GM18502 (cell line): ENCODE measurements around the gene PSMB9.

Experiments
- ATAC-seq: cut with Tn5 transposase; IDR thresholded peaks from one replicate; pipeline ENCODE4 v1.9.1; 2021; ENCODE audit warnings: mild to moderate bottlenecking; ENCODE audit not compliant: unreplicated experiment, poor library complexity

PSMB9 gene

GRCh38 chr6:32890831-32891230 is 36.8 kb downstream of the PSMB9 start:
- ATAC-seq: no peak

DNA sequence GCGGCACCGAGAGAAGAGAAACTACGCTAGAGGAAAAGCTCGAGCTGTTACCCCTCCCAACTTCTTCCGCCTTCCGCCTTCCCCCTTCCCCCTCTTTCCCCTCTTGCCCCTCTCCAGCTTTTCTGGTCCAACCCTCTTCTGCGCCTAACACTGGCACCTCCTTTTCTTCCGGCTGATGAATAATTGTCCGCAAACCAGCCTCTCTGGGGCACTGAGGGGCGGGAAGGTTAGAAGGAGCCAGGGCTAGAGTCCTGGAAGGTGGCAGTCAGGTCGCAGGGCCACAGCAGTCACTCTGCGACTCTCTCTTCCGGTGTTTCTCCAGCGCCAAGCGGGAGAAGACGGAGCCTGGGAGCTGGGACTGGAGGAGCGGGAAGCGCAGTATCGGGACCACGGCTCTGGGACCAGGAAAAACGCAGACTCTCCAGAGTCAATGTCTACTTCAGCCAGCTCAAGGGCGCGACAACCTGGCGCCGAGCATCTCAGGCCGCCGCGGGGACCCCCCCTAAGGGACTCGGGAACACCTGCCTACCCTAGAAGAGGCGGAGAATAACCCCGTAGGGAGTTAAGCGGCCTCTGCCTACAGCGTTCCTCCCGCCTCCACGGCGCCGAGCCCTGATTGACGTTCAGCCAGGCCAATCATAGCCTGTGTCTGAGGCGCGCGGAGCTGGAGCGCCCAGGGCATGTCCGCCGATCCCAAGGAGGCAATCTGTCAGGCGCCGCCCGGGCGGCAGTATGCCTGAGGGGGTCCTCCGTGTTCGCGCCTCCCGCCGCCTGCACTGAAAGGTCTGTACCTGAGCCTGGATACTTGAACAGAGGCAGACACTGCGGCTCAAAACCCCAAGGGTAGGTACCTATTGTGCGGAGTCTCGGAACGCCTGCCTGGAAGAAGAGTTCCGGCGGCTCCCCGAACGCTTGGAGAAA is 40.4 kb downstream of the PSMB9 start:
- ATAC-seq: peak; percentile 97

GRCh38 chr6:32895006-32895345 is 41.0 kb downstream of the PSMB9 start:
- ATAC-seq: peak; percentile 8

DNA sequence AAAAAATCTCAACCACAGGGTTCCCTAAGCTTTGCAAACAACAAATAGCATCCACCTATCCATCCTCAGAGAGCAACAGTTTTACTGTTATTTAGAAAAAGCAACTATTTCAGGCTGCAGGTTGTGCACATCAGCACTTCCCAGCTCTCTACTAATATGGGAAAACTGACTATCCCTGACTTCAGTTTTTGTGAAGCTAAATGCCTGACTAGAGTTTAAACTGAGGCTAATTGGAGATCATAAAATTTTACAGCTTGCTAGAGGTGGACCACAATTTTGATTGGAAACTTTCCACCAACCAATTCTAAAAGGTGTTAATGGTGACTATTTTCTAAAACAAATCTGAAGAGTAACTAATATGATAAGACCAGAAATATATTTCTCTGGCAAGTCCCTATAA is 50.0 kb downstream of the PSMB9 start:
- no peak for ATAC-seq

DNA sequence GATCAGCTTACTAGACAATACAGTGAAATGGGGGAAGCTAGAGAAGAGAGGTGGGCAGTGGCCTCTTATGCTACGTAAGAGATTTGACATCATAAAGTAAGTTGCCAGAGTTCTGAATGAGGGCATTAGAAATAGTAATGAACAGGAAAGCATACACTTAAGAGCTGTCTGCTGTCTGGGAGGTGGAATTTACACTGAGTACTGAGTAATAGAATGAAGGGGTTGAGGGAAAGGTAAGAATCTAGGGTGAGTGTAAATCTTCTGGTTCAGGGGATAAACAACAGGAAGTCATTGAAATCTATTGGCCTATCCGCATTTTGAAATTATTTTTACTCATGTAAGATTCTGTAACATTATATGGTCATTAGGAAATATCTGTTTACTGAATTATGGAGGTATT is 51.1 kb downstream of the PSMB9 start:
- ATAC-seq: no peak

GRCh38 chr6:32906539-32906938 is 52.5 kb downstream of the PSMB9 start:
- ATAC-seq: no peak

GRCh38 chr6:32908897-32909296 is 54.9 kb downstream of the PSMB9 start:
- no peak for ATAC-seq
